BJ (cell line): ENCODE results near the gene TNS4. TPM values are rescaled to one million over a fixed set of nuclear protein-coding genes. Genes with fewer than 3 reads are reported as not detected.

ENCODE experiments used
- CTCF ChIA-PET: fragments of 350-600 bp; formaldehyde crosslinking; extraction: SDS; loops from one replicate; lab custom pipeline; 2021; ENCODE audit warnings: antibody characterized with exemption, inconsistent platforms; lab: Yijun Ruan, JAX
- POLR2A ChIA-PET: fragments of 300-600 bp; sonication (Branson Sonifier 250); formaldehyde crosslinking; extraction: SDS; loops from one replicate; lab custom pipeline; 2021; ENCODE audit warnings: antibody characterized with exemption; lab: Charles Lee
- DNase-seq: peaks from one replicate; pipeline ENCODE4 v3.0.0-alpha.2; 2011; ENCODE audit warnings: low read depth
- H3K27me3 ChIP-seq: 2 replicates; pipeline ENCODE4 v1.6.0; 2011; ENCODE audit warnings: low read length; ENCODE audit not compliant: control insufficient read depth, insufficient read depth
- H3K36me3 ChIP-seq: 2 replicates; pipeline ENCODE4 v1.5.1; 2011; ENCODE audit warnings: low read length; ENCODE audit not compliant: control insufficient read depth, insufficient read depth
- H3K4me3 ChIP-seq: 2 replicates; pipeline ENCODE4 v1.5.1; 2011; ENCODE audit warnings: low read depth, mild to moderate bottlenecking, control low read depth, low read length
- CTCF ChIP-seq: IDR thresholded peaks from 2 replicates; pipeline ENCODE4 v1.5.1; 2011; ENCODE audit warnings: low read depth, mild to moderate bottlenecking, control low read depth, inconsistent platforms, low read length, moderate library complexity; ENCODE audit not compliant: insufficient read depth
- polyA plus RNA-seq: library from polyadenylated mRNA; depleted of rRNA; stranded (reverse); fragments of >200 nt; gene quantifications from 2 replicates; pipeline ENCODE4 v1.2.3, GENCODE V29; 2011

Gene TNS4
- polyA plus RNA-seq, 1 experiment = 0.40 TPM

DNA sequence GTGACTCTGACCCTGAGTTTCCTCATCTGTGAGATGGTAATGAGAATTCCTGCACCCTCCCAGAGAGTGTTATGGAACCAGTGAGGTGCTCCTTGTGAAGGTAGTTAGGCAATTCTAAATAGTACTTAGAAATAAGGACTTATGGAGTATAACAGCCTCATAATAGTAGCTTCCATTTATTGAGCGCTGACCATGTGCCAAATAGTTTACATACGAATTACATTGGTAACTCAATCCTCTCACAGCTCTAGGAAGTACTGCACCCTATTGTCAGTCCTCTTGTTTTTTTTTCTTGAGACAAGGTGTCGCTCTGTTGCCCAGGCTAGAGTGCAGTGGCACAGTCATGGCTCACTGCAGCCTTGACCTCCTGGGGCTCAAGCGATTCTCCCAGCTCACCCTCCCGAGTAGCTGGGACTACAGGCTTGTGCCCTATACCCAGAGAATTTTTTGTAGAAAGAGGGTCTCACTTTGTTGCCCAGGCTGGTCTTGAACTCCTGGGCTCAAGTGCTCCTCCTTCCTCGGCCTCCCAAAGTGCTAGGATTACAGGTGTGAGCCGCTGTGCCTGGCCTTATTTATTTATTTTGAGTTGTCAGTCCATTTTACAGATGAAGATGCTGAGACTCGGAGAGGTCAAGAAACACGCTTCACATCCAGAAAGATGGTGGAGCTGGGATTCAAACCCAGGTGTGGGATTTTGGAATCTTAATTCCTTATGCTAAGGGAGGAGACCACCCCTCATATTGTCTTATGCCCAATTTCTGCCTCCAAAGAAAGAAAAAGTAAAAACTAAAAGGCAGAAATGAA, 2.9 kb downstream of the TNS4 start:
- no peak for DNase-seq
- Histone ChIP-seq H3K27me3 (no peaks in the 10 kb centered on the region), H3K4me3 (no peak overlapping the region), H3K36me3 (no peaks in the 10 kb centered on the region)
- no peak for TF ChIP-seq CTCF
- POLR2A ChIA-PET = interaction anchor here (0.7 to 0.8 kb wide), 2 partner anchors 8 to 50 kb away, joined by 4 read pairs; no protein-coding TSS in a partner anchor
- CTCF ChIA-PET = interaction anchor here (1.1 to 2.0 kb wide), 4 partner anchors 22 to 55 kb away, joined by 3 to 9 read pairs (median 6); no protein-coding TSS in a partner anchor

GRCh38 chr17:40497695-40498094, 3.7 kb downstream of the TNS4 start:
- no peak for TF ChIP-seq CTCF
- no peaks in the 10 kb centered on the region for H3K36me3 ChIP-seq
- ChIA-PET CTCF (interaction anchor here (0.7 to 2.0 kb wide), 6 partner anchors 11 to 59 kb away, joined by 3 to 9 read pairs (median 4); no protein-coding TSS in a partner anchor), POLR2A (interaction anchor here (0.8 kb wide), 1 partner anchor 49 kb away, joined by 4 read pairs; no protein-coding TSS in a partner anchor)
- no peaks in the 10 kb centered on the region for H3K27me3 ChIP-seq
- no peak for DNase-seq
- no peak overlapping the region for H3K4me3 ChIP-seq

DNA sequence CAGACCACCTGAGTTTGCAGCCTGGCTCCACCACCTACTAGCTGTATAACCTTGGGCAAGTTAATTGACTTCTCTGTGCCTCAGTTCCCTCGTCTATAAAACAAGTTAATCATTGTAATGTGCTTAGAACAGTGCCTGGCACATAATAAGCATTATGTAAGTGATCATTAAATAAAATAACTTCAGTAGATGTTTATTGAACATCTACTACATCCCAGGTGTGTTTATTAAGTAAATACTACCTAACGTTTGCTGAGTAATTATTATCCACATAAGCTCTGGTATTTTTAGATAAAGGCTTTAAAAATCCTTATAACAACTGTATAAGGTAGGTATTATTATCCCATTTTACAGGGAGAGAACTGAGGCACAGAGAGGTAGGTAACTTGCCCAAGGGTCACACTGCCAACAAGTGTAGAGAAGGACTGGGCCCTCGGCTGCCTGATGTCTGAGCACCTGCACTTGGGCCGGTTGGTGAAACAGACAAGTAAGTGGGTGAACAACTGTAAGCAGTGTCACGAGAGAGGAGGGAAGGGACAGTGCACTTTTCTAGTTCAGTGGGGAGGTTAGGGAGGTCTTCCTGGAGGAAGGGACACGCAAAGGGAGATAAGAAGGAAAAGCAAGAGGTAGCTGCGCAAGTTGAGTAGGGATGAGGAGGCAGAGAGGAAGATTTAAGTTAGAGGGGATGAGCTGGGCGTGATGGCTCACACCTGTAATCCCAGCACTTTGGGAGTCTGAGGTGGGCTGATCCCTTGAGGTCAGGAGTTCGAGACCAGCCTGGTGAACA, 4.6 kb downstream of the TNS4 start:
- no peak for DNase-seq
- Histone ChIP-seq H3K4me3 (no peak overlapping the region), H3K36me3 (no peaks in the 10 kb centered on the region), H3K27me3 (no peaks in the 10 kb centered on the region)
- TF ChIP-seq CTCF = no peak
- CTCF ChIA-PET = interaction anchor here (0.7 to 2.5 kb wide), 8 partner anchors 10 to 60 kb away, joined by 3 to 9 read pairs (median 4); no protein-coding TSS in a partner anchor
- POLR2A ChIA-PET = no interaction called here

DNA sequence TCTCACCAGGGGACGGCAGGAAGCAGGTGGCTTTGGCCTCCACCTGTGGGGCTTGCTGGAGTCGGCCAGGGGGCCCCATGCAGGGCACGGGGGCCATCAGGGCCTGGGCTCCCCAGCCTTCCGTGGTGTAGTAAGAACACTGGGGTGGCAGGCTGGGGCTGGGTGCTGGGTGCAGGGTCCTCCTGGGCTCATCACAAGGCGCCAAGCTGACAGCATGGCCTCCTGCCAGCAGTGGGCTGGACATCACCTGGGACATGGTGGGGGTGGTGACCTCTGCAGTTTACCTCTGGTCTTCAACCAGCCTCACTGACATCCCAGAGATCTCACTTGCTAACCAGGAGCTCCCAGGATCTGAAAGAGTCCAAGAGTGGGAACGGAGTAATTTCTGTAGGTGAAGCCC, 5.3 kb downstream of the TNS4 start:
- ChIA-PET POLR2A (no interaction called here), CTCF (interaction anchor here (0.8 to 2.5 kb wide), 5 partner anchors 9 to 37 kb away, joined by 3 to 8 read pairs (median 6); no protein-coding TSS in a partner anchor)
- TF ChIP-seq CTCF = no peak

DNA sequence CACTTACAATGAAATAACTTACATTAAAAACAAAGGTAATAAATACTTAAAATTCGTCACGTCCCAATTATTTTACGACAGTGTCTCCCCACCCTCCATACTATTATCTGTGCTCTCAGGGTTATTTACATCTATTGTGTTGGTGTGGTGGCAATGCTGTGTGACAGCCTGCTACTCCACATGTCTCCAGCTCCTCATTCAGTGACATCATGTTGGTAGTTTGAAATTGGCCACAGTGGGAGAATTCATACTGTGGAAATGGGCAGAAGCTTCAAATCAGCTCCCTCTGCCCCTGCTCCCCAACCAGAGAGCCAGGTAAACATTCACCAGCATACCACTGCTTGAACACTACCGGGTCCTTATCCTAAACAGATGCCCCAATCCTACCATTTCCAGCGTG, 6.3 kb downstream of the TNS4 start:
- no peak overlapping the region for H3K4me3 ChIP-seq
- H3K36me3 ChIP-seq = no peaks in the 10 kb centered on the region
- no peak for DNase-seq
- CTCF ChIA-PET = interaction anchor here (0.9 to 2.5 kb wide), 4 partner anchors 9 to 38 kb away, joined by 3 to 9 read pairs (median 8); no protein-coding TSS in a partner anchor
- no peak for TF ChIP-seq CTCF
- POLR2A ChIA-PET = interaction anchor here (0.7 kb wide), 1 partner anchor 17 kb away, joined by 3 read pairs; no protein-coding TSS in a partner anchor
- no peaks in the 10 kb centered on the region for H3K27me3 ChIP-seq

More for the DNA sequence above, 5.3 kb downstream of the TNS4 start:
- H3K4me3 ChIP-seq = no peak overlapping the region
- no peak for DNase-seq
- H3K27me3 ChIP-seq = no peaks in the 10 kb centered on the region
- H3K36me3 ChIP-seq = no peaks in the 10 kb centered on the region
